ENCODE measurements around the gene MGAT4A. TPM values are rescaled to one million over a fixed set of nuclear protein-coding genes. Genes with fewer than 3 reads are reported as not detected.
A peak's percentile ranks its signal among the peaks of the same experiment; 100 is the strongest.
"Not testable (repeated sequence)": the region's sequence is repeated elsewhere in the genome, so short reads cannot be mapped to it uniquely, and the experiment has no call there.

The MGAT4A gene
- total RNA-seq, 4 donors from 2014 or later = 4.1 to 11.6 (median 7.1) TPM

GRCh38 chr2:98601532-98602132 lies 129.3 kb downstream of the MGAT4A start:
- intact Hi-C loops (cut with DNase I) = no loop called here
- WGBS, 2 donors = 57 to 83% methylated on average over 3 of the region's 3 CpGs
- no peak overlapping the region for H3K4me3 ChIP-seq
- no peak for DNase-seq
- H3K27ac ChIP-seq = no peak overlapping the region
- H3K9me3 ChIP-seq = no peaks in the 10 kb centered on the region
- H3K4me1 ChIP-seq = peaks cover 5 to 23% (median 9%) of the 10 kb centered on the region in 3 donors
- H3K27me3 ChIP-seq = no peaks in the 10 kb centered on the region
- no peak for TF ChIP-seq POLR2A (IDR thresholded peaks at IDR 0.05)
- peak in 5 of 6 experiments; percentile 33 to 54 (median 36) for TF ChIP-seq CTCF (IDR thresholded peaks at IDR 0.05)
- peaks cover 0 to 67% (median 10%) of the 10 kb centered on the region in 3 donors for H3K36me3 ChIP-seq

- peaks cover 0 to 78% (median 10%) of the 10 kb centered on the region in 3 donors for H3K36me3 ChIP-seq
- no peak for TF ChIP-seq CTCF (IDR thresholded peaks at IDR 0.05)
- TF ChIP-seq POLR2A (IDR thresholded peaks at IDR 0.05) = no peak
Measured at GRCh38 chr2:98598781-98599428, 132.0 kb downstream of the MGAT4A start.

GRCh38 chr2:98594665-98595064 lies 136.3 kb downstream of the MGAT4A start:
- H3K4me3 ChIP-seq; H3K4me1 ChIP-seq; DNase-seq; H3K27me3 ChIP-seq; H3K27ac ChIP-seq; H3K9me3 ChIP-seq; intact Hi-C loops (cut with DNase I): not testable (repeated sequence)
- peaks cover 0 to 49% (median 5%) of the 10 kb centered on the region in 3 donors for H3K36me3 ChIP-seq
- 93% methylated on average over 3 to 4 of the region's 4 CpGs for WGBS, 2 donors

More at GRCh38 chr2:98598781-98599428, 132.0 kb downstream of the MGAT4A start:
- Histone ChIP-seq H3K4me3 (no peak overlapping the region), H3K27ac (no peak overlapping the region), H3K4me1 (no peaks in the 10 kb centered on the region), H3K9me3 (no peaks in the 10 kb centered on the region), H3K27me3 (no peaks in the 10 kb centered on the region)
- WGBS, 2 donors = 72 to 79% methylated on average over 1 of the region's 1 CpG
- DNase-seq = no peak
- intact Hi-C loops (cut with DNase I) = no loop called here

GRCh38 chr2:98592565-98592964 lies 138.4 kb downstream of the MGAT4A start:
- Histone ChIP-seq H3K36me3 (peaks cover 0 to 41% (median 0%) of the 10 kb centered on the region in 3 donors), H3K4me1 (no peaks in the 10 kb centered on the region), H3K27ac (no peak overlapping the region), H3K9me3 (no peaks in the 10 kb centered on the region), H3K27me3 (no peaks in the 10 kb centered on the region), H3K4me3 (no peak overlapping the region)
- intact Hi-C loops (cut with DNase I) = no loop called here
- no peak for TF ChIP-seq POLR2A (IDR thresholded peaks at IDR 0.05)
- TF ChIP-seq CTCF (IDR thresholded peaks at IDR 0.05) = no peak
- DNase-seq = no peak
- WGBS, 2 donors = 93 to 97% methylated on average over 7 of the region's 8 CpGs

- Histone ChIP-seq H3K27ac (no peak overlapping the region), H3K36me3 (peaks cover 0 to 38% (median 0%) of the 10 kb centered on the region in 3 donors), H3K4me3 (no peak overlapping the region), H3K27me3 (no peaks in the 10 kb centered on the region), H3K9me3 (no peaks in the 10 kb centered on the region), H3K4me1 (no peaks in the 10 kb centered on the region)
- TF ChIP-seq CTCF (IDR thresholded peaks at IDR 0.05) (no peak), POLR2A (IDR thresholded peaks at IDR 0.05) (no peak)
- WGBS, 2 donors = 90 to 98% methylated on average over 2 to 4 of the region's 4 CpGs
- intact Hi-C loops (cut with DNase I) = no loop called here
- no peak for DNase-seq
Measured at GRCh38 chr2:98589489-98589888, 141.4 kb downstream of the MGAT4A start.

Measured in esophagus squamous epithelium (tissue), 5 donors.